Subcutaneous adipose tissue (tissue), 4 donors: ENCODE measurements around the gene FARS2. TPM values are rescaled to one million over a fixed set of nuclear protein-coding genes. Genes with fewer than 3 reads are reported as not detected.

Source experiments
- CTCF ChIP-seq: fragments of 450-650 bp; IDR thresholded peaks from one replicate; pipeline ENCODE4 v1.5.1; 2016; ENCODE audit warnings: low read depth, mild to moderate bottlenecking, control low read depth, antibody characterized with exemption, moderate library complexity
- total RNA-seq, 4 donors: library from RNA; depleted of rRNA; stranded (reverse); fragments of >200 nt; gene quantifications; one replicate each; pipeline ENCODE4 v1.1.0, GENCODE V29; 2016

Gene FARS2
- total RNA-seq, 4 donors from 2014 or later: 6.2 to 13.6 (median 11.3) TPM

DNA sequence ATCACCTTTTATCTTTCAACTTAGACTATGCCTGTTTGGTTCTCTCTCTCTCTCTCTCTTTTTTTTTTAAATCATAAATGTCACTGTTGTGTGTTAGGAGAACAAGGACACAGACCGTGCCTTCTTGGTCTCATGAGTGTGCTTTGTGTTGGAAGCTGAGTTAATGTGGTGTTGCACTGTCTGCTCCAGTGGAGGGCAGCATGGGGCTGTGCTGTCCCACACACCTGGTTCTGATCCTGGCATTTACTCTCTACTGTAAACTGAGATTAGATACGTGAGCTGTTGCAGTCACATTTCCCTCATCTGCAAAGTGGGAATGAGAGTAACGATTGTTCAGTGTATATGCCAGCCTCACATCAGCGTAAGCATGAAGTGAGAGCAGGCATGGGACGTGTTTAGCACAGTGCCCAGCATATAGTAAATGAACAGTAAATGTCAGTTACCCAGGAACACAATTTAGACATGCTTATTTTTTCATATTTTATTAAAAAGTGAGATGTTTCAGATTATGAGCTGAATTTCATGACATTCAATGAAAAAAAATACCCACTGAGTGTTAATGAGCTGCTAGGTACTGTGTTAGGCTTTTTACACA is 161.1 kb downstream of the FARS2 start:
- TF ChIP-seq CTCF: no peak

GRCh38 chr6:5423251-5423650 is 161.9 kb downstream of the FARS2 start:
- TF ChIP-seq CTCF: no peak

- no peak for TF ChIP-seq CTCF
Observed at GRCh38 chr6:5424726-5425125, 163.4 kb downstream of the FARS2 start.

GRCh38 chr6:5425267-5425666 is 164.0 kb downstream of the FARS2 start:
- no peak for TF ChIP-seq CTCF

DNA sequence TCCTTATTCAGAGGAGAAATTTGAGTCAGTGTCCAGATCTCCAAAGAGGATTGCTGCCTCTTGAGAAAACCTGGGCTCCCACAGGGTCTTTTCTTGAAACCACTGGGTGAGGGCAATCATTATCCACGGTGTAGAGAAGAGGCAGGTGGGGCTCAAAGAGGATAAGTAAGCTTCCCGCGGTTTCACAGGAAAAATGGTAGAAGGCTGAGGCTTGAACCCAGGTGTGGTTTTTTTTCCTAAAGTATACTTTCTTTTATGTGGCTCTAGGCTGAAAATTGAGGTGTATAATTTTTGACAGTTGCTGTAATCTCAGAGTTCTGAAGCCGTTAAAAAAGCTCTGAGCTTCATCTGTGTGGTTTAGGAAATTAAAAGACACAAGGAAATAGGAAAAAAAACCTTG is 164.5 kb downstream of the FARS2 start:
- no peak for TF ChIP-seq CTCF

- TF ChIP-seq CTCF: no peak
Observed at GRCh38 chr6:5427586-5427985, 166.3 kb downstream of the FARS2 start.

DNA sequence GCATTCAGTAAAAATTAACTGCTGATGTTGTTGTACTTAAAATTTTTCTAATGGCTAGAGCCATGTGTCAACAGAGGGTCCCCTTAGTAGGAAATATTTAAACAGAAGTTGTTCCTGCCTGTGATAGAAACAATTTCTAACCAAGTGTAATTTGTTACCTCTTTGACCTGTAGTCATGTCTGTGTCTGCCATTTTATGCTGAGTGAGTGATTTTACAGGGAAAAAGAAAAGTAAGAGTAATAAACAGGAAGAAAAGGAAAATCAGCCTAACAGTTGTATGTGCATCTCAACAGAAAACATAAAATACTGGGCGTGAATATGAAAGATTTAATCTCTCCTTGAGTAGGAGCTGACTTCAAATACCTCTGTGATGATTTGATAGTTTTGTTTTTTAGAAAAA is 172.0 kb downstream of the FARS2 start:
- no peak for TF ChIP-seq CTCF

GRCh38 chr6:5435449-5435848 is 174.1 kb downstream of the FARS2 start:
- TF ChIP-seq CTCF: no peak
